Inferior parietal cortex (tissue), 1 donor: ENCODE measurements around the gene UCK1.
A peak's percentile ranks its signal among the peaks of the same experiment; 100 is the strongest.

Experiments used
- DNase-seq: peaks from one replicate; pipeline ENCODE4 v3.0.0-alpha.2; 2016; ENCODE audit errors: extremely low spot score

The UCK1 gene

DNA sequence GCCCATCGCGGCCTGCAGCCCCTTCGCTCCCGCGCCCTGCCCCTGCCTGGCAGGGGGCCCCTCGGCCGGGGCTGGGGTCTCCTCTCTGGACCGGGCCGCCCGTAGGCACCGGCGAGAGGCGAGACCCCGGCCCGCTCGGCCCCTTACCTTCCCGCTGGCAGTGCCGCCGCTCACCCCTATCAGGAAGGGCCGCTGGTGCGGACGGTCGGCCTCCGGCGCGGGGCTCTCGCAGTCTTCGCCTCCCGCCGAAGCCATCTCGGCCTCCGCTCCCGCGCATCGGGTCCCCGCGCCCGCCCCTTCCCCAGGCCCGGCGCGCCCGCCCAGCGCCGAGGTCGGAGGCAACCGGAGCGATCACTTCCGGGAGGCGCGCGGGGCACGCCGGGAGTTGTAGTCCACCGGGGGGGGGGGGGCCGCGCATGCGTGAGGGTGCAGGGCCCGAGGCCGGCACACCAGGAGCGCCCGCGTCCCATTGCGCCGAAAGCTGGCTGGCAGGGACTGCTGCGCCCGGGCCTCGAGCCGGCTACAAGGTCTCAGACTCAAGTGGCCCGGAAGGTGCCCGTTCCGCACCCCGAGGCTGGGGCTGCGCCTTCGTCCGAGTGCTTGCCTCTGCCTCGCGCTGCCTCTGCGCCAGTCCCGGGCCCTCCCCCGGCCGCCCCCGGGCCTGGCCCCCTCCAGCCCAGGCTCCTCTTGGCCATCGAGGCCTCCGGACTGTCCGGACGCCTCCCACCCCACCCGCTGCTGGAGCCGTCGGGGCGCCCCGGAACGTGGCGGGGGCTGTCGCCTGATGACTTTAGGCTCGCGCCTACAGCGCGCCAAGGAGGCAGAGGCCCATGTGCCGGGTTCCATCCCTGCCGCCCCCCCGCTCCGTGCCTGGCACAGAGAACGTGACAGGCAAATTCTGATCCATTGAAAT, at the start of gene UCK1:
UCK1 (minus strand) TSS at position 344 of the 913 bp plus-strand sequence; CDS start at position 255, 89 bp downstream.
- DNase-seq = peak; percentile 78

DNA sequence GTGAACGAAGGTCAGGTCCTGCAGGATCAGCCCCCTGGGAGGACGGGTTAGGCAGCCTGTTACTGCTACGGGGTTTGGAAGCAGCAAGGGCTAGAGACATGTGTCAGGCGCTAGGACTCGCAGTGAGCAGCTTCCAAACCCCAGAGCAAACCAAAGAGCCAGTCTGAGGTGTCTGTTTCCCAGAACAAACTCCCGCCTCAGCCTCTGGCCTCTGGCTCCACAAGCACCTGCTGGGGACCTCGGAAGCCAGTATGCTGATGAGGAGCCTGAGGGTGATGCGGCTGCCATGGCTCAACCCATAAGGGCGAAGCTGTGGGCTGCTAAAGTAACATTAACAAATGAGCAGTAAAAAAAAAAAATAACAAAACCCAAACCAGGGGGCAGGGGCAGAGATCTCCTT, 49.3 kb upstream of the UCK1 start:
- no peak for DNase-seq

DNA sequence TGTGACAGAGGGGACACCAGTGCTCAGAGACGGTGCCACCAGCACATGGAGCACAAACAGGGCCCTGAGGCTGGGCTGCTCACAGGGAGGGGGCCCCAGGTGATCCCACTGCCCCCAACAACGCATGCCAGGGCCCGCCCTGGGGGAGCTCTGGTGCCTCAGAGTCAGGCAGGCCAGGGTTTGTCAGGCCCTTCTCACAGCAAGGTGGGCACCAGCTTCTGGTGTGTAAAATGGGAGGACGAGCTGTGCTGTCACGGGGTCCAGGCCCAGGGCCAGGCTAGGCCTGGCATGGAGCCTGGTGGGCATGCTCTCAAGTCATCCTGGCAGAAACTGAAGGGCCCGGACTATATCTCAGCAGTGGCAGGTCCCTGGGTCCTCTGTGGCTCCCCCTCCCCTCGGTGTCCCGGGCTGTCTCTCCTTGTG, 48.7 kb upstream of the UCK1 start:
- no peak for DNase-seq

DNA sequence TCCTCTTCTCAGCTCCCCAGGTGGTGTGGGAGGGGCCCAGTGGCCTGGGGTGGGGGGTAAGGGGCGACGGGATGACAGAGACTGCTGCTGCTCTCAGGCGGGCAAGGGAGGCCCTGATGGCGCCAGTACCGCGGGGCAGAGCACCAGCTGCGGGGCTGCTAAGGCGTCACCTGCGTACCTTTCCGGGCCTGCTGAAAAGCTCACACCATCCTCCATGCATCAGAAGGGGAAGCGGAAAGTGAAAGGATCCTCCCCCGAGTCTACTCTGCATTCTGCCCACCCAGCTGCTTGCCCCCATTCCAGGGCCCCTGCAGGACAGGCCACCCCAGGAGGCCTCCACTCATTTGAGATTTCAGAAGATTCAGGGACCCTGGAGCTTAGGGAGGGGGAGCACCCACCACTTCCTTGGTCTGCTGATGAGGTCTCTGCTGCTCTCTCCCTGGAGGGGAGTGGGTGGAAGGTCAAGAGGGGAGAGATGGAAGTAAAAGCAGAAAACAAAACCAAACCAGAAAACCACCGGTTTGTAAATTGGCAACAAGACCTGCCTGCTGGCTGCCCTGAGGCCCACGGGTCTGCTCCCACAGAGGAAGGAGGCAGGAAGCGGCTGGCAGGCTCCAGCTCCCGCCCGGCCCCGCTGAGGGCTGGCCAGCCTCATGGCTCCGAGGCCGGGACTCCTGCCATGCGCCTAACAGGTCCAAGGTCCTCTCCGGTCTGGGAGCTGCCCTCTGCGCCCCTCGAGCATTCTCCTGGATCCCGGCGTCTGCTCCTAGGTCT, 47.9 kb upstream of the UCK1 start:
- no peak for DNase-seq

DNA sequence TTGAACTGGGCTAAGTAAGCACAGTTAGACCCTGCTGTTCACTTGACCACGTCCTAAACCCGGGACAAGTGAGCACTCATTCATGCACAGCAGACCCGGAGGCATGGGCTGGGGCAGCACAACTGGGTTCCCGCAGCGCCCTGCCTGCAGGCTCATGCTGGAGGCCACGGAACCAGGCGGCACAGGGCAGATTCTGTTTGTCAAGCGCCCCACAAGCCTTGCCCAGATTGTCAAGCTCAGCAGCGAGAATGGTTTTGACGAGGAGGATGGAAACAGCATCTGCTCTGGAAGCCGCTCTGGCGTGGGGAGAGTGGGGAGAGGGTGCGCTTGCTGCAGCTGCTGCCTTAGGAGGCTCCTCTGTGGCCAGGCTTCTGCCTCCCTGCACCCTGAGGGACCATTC, 47.0 kb upstream of the UCK1 start:
- DNase-seq = no peak

DNA sequence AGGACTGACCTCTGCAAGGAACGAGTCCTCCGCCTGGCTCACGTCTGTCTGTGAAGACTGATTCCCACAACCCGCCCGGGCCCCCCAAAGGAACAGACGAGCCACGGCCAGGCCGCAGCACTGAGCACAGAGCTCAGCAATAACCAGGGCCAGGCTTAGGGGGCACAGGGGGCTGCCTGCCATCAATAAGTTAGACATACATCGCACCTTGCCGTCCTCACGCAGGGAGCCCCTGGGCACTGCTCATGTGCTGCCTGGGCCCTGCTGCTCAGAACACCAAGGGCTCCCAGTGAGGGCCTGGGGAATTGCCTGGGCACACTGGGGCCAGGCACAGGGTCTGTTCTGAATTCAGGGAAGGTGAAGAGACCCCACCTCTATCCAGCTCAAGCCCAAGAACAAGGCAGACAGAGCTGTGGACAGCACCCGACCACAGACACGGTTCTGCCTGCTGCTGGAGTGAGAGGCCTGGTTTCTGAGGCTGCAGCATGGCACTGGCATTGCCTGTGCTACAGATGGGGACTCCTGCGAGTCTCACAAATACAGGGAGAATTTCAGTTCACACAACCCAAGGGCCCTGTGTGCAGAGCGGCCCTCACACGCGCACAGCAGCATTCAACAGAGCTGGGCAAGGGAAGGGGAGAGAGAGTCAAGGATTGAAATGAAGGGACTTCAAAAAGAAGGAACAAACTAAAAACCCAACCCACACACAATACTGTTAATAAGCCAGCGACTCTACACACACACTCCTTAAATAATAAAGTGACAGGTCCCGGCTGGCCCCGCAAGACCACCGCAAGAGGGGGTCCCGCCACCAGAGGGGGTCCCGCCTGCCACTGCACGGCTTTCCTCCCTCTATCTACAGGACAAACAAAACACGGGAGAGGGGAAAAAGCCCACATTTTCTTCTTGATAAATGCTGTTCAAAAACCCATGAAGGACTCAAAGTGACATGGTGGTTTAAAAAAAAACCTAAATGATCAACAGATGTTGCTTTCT, 46.2 kb upstream of the UCK1 start:
- no peak for DNase-seq

DNA sequence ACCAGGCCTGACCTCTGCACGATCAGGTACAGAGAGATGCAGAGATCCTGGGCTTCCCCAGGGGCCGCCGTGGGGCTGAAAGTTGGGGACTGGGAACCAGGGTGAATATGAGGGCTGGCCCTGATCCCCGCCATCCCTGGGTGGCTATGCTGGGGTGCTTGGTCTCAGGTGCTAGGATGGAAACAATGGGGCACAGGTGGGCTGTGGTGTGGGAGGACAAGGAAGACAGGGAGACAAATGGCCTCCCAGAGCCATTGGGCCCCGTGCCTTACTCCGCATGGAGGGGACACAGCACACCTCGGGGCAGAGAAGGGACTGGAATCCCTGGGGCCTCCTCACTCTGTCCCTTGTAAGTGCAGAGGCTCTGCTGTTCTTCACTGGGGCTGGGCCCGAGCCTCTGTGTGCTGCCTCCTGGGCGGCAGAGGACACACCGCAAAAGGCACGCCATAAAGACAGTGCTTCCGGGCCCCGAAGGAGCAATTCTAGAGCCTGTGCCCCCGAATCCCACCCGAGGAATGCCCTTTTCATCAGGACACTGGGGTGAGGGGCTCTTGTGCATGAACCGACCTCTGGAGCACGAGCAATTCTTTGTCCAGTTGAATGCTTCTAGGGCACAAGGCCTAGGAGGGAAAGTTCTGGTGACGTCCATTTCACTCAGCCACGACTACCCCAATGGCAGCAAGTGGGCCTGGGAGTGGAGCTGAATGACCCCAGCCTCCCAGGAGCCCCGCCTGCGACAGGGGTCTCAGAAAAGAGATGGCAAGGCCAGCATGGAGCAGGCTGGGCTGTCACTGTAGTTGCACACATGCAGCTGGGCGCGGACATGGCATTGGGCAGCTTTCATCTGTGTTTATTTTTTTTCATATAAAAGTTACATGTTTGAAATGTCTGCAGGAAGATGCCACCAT, 45.1 kb upstream of the UCK1 start:
- no peak for DNase-seq

DNA sequence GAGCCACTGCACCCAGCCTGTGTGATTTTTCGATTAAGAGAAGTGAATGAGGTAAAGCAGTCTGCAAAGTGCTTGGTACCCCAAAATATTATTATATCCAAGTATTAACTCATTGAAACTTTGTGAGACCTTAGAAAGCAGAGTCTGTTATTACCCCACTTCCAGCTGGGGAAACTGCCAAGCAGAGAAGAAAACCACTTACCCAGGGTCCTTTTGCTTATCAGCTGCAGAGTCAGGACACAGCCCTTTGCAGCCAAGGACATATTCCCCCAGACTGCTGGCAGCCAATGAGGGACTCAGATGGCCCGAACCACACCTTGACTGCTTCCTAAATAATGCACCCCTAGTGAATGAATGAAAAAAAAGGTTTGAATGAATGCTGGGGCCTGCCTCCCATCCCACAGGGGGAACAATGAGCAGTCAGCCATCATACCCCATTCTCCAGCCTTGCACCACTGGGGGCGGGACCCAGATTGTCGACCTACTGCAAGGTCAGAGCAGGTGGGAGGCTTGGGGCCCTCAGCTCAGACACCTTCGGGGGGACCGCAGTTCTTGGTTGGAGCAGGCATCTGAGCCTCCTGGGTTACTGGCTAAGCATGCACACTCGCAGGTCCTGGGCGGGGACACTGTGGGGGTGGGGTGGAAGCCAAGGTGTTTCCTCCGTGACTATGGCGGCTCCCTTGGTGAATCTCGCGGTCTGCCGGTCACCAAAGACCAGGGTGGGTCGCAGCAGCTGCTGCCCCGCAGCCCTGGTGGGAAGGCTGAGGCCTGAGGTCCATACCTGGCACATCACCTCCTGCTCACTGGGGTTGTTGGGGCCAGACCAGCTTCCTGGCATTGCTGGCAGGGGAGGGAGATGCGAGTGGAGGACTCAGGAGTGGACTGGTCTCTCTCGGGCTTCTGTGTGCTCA, 43.9 kb upstream of the UCK1 start:
- DNase-seq = no peak

DNA sequence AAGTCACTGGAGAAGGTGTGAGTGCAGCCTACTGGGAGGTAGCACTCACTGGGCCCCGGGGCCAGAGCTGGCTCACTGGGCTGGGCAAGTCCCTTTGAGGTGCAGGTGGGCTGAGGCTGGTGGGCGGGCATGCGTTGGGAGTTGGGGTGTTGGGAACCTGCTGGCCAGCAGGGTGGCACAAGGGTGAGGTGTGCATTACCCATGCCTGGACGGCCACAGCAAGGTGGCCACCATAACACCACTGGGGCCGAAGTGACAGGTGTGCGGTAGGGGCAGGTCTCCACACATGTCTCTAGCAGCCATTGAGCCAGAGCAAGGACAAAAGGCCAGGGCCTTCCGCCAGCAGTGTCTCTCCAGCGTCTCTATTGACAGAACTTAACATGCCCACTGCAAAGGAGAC, 36.8 kb upstream of the UCK1 start:
- no peak for DNase-seq

DNA sequence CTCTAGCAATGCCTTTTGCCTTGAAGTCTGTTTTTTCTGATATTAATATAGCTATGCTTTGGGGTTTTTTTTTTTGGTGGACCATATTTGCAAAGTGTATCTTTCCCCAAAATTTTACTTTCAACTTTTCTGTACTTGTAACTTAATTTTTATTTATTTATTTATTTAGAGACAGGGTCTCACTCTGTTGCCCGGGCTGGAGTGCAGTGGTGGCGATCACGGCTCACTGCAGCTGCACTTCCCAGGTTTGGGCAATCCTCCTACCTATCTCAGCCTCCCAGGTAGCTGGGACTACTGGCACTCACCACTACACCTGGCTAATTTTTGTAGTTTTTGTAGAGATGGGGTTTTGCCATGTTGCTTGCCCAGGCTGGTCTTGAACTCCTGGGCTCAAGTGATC, 35.1 kb upstream of the UCK1 start:
- no peak for DNase-seq

DNA sequence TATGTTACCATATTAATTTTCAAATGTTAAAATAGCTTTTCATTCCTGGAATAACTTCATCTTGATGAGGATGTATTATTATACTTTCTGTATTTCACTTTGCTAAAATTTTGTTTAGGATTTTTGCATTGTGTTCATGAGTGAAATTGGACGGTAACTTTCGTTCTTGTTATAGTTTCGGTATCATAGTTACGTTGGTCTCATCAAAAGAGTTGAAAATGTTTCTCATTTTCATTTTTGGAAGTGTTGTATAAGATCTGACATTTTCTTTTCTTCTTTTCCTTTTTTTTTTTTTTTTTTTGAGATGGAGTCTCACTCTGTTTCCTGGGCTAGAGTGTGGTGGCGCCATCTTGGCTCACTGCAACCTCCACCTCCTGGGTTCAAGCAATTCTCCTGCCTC, 34.3 kb upstream of the UCK1 start:
- DNase-seq = no peak

DNA sequence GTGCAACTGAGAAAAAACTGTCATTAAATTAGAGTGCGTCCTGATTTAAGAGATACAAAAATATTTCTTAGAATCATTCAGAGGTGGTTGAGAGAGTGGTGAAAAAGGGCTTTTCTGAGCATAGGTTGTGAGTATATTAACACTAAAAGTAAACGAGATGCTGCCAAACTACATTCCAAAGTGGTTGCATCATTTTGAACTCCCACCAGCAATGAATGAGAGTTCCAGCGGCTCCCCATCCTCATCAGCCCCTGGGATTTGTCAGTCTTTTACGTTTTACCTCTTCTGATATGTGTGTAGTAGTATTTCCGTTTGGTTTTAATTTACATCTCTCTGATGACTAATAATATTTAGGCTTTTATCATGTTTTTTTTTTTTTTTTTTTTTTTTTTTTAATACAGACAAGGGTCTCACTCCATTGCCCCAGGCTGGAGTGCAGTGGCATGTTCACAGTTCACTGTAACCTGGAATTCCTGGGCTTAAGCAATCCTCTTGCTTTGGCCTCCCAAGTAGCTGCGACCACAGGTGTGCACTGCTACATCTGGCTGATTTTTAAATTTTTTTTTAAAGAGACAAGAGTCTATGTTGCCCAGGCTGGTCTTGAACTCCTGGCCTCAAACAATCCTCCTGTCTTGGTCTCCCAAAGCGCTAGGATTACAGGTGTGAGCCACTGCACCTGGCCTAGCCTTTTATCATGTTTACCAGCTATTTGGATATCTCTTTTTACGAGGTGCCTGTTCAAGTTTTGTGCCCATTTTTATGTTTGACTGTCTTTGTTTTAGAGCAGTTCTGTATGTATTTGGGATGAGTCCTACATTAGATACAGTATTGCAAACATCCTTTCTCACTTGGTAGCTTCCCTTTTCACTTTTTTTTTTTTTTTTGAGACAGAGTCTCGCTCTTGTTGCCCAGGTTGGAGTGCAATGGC, 31.2 kb upstream of the UCK1 start:
- no peak for DNase-seq

DNA sequence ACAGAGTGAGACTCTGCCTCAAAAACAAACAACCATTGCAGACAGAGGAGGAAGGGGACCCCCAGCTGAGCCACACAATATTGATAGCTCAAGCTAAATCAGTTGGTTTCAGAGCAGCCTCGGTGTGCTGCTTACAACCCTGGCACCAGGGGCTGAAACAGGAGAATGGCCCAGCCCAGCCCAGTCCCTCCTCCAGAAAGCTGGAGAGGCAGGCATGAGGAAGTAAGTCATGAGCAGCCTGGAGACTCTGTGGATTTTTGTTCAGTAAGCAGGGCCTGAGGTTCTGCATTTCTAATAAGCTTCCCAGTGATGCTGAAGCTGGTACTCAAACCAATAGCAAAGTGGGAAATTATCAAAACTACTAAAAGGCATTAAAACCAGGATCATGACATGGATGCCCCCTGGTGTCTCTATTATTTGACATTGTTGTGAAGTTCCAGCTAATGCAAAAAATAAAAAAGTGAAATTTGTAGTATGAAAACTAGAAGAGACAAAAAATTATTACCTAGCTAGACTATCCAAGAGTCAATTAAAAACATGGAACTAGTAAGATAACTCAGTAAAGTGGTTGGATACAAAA, 28.4 kb upstream of the UCK1 start:
- no peak for DNase-seq

DNA sequence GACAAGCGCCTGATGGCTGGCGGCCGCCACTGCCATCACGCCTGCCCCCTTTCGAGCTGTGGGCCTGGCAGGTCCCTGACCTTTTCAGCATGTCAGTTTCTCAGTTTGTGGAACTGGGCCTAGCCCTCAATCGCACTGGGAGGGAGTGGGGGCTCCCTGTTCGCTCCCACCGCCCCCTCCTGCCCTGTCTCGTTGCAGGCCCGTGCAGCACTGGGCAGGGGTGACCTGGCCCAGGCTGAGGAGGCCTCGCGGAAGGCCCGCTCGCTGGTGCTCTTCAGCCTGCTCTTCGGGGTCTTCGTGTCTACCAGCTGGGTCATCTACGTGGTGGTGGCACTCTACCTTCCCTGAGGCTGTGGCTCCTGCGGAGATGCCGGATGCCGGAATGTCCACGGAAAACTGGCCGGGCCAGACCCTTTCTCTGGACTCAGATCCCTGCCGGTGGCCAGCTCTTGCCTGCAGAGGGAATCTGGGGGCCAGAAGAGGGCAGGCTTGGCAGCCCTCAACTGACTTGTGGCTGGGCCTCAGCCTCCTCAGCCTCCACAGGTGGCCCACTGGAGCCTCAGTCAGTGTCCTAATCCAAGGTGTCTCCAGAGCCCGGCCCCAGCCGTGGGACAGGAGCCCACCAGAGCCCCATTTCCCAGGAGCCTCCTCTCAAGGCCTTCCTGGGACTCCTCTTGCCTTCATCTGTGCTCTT, 26.9 kb upstream of the UCK1 start:
- no peak for DNase-seq

DNA sequence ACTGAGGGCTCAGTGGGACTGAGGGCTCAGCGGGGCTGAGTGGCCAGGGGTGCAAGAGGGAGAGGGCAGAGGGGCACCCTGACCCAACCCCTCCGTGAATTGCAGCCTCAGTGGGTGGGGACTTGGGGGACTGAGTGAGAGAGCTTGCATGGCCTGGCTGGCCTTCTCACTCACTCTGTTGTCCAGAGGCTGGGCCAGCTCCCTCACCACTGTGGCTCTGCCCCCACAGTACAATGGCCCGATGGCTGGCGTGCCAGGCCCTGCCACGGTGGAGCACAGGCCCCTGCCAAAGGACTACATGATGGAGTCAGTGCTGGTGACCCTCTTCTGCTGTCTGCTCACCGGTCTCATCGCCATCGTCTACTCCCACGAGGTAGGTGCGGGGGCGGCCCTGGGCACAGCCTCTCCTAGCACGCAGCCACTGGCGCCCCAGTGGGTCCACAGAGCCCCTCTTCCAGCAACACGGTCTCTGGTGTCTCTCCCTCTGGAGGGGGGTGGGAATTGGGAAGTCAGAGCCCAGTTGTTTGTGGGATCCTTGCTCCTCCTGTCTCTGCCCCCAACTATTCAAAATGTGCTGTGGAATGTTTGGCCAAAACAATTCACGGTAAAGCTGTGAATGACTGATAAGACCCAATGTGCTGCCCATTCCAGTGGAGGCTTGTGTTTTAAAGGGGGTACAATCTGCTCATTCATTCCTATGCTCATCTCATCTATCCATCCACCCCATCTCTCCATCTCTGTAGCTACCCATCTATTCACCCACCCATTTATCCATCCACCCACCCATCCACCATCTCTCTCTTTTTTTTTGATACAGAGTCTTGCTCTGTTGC, 25.0 kb upstream of the UCK1 start:
- no peak for DNase-seq

DNA sequence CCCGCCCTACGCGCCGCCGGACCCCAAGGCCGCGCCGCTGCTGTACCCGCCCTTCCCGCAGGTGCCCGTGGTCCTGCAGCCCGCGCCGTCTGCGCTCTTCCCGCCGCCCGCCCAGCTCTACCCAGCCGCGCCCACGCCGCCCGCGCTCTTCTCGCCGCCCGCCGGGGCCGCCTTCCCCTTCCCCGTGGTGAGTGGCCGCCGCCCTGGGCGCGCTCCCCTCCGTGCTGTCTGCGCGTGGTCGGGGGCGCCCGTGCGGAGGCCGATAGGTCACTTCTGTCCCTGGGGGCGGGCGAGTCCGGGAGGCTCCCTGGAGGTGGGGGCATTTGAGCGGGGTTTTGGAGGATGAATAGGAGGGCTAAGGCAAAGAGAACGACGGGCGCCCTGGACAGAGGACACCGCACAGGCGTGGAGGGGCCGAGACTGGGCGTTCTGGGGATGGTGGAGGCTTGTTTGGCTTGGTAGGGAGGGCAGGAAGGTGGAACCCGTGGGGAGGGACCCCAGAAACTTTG, 23.8 kb upstream of the UCK1 start:
- DNase-seq = no peak
